AML-193 (cell line): ENCODE results near the gene PCYT1B.

Experiments used
- DNase-seq, 2 experiments: peaks; one replicate each; lab custom pipeline; 2025; lab: John Stamatoyannopoulos, UW

PCYT1B gene

GRCh38 chrX:24525455-24525854, 121.7 kb downstream of the PCYT1B start:
- no peak for DNase-seq

GRCh38 chrX:24520472-24520871, 126.7 kb downstream of the PCYT1B start:
- no peak for DNase-seq

- DNase-seq, result no peak
Measured at GRCh38 chrX:24515447-24515846, 131.7 kb downstream of the PCYT1B start.

- no peak for DNase-seq
Measured at GRCh38 chrX:24513416-24513815, 133.7 kb downstream of the PCYT1B start.

- no peak for DNase-seq
Measured at GRCh38 chrX:24508375-24508774, 138.8 kb downstream of the PCYT1B start.
